ENCODE results near the gene CRHR1.

CRHR1 gene

DNA sequence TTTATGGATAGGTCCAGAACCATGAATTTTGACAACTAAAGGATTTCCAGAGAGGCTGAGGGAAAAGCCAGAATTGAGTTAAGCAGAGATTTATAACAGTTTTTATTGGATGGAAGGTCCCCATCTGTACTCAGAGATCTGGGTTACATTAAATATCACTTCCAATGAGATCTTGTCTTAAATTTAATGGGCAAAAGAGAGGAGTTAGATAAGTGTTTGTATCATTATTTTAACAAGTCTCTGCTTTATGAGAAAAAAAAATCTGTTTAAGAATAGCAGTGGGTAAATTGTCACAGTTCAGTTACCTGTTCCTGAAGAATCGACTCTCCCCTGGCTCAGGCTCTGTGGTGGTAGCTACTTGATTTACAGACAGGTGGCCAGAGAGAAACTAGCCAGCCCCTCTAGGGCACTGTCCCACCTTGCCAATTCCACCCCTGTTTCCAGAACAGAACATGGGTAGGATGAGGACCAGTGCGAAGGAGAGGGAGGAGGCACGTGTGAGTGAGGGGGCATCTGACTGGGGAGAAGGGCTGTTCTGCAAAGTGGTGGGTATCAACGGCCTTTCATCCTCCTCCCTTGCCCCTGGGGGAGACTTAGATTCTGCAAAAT lies 22.1 kb upstream of the CRHR1 start:
- TF ChIP-seq, protein P1, sequence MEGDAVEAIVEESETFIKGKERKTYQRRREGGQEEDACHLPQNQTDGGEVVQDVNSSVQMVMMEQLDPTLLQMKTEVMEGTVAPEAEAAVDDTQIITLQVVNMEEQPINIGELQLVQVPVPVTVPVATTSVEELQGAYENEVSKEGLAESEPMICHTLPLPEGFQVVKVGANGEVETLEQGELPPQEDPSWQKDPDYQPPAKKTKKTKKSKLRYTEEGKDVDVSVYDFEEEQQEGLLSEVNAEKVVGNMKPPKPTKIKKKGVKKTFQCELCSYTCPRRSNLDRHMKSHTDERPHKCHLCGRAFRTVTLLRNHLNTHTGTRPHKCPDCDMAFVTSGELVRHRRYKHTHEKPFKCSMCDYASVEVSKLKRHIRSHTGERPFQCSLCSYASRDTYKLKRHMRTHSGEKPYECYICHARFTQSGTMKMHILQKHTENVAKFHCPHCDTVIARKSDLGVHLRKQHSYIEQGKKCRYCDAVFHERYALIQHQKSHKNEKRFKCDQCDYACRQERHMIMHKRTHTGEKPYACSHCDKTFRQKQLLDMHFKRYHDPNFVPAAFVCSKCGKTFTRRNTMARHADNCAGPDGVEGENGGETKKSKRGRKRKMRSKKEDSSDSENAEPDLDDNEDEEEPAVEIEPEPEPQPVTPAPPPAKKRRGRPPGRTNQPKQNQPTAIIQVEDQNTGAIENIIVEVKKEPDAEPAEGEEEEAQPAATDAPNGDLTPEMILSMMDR (IDR thresholded peaks at IDR 0.05; ENCODE audit: low read depth, low read length), result no peak
- no peak overlapping the region for H3K4me3 ChIP-seq (ENCODE audit: low read depth, low read length)

DNA sequence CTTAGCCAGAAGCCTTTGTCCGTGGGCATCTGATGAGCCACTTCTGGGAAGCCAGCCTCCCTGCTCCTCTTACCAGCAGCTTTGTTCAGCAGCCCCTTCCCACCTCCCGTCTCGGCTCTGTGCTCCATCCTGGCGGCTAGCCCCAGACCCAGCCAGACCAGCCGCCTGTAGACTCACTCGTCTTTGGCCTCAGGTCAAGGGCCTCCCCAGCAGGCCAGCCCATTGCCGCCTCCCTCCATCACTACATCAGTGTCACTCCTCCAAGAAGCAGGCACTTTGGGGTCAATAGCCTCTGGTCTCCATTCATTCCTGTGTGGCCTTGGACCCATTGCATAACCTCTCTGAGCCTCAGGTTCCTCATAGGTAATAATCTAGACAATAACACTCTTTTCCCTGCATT lies 20.9 kb upstream of the CRHR1 start:
- TF ChIP-seq, protein P1 (IDR thresholded peaks at IDR 0.05; ENCODE audit: low read depth, low read length), result no peak
- no peak overlapping the region for H3K4me3 ChIP-seq (ENCODE audit: low read depth, low read length)

DNA sequence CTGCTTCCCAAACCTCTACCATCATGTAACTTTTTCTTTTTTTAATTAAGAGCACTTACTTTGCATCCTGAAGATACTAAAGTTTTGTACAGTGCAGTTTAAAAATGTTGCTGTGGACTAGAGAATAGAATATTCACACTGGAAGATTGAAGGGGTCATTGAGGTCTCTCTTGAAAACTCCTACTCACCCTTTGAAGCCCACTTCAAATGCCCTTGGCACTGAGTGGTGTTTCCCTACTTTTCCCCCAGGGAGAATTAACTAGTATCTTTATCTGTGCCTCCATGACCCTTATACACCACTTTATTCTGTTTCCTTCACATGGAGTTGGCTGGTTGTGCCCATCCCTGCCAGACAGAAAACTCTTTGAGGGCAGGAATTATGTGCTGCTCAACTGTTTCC lies 19.6 kb upstream of the CRHR1 start:
- H3K4me3 ChIP-seq (ENCODE audit: low read depth, low read length), result no peak overlapping the region
- TF ChIP-seq, protein P1 (IDR thresholded peaks at IDR 0.05; ENCODE audit: low read depth, low read length), result no peak

DNA sequence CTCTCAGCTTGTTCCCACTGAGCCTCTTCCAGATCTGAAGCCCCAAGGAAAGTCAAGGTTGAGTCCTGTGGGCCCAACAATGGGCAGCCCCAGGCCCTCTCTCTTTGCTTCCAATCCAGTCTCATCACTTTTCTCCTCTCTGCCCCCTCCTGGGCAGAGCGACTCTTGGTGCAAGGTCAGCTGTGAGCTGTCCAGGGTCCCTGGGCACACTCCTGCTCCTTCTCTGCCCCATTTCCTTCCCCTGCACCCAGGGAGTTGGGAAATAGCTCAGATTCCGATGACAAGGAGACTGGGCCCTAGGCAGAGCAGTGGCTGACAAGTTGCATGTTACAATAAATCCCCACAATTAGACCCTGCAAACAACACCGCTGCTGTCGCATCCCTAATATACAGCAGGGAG lies 16.1 kb upstream of the CRHR1 start:
- no peak overlapping the region for H3K4me3 ChIP-seq (ENCODE audit: low read depth, low read length)
- TF ChIP-seq, protein P1 (IDR thresholded peaks at IDR 0.05; ENCODE audit: low read depth, low read length), result no peak

DNA sequence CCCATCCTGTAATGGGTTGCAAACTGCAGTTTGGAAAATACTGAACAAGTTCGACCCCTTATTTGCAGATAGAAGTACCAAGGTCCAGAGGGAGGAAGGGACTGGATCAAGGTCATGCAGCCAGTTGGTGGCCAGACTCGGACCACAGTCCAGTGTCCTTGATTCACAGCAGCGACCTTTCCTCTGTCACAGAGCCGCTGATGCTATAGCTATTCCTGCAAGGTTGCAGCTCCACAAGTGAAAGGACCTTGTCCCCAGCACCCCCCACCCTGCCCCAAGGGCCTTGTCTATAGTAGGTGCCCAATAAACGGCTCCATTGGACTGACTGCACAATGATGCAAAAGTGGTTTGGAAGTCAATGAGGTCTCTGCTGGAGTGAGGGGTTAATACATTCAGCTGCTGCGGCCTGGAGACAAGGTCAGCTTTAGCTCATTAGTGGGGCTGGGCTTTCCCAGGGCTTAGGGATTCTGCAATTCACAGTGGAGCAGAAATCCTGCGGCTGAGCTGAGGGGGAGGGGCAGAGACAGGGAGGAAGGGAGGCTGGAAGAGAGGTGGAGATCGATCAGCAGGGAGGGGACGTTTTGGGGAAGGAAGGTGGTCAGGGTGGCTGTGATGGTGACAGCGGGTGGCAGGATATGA lies 13.4 kb upstream of the CRHR1 start:
- H3K4me3 ChIP-seq (ENCODE audit: low read depth, low read length), result no peak overlapping the region
- TF ChIP-seq, protein P1 (IDR thresholded peaks at IDR 0.05; ENCODE audit: low read depth, low read length), result no peak

DNA sequence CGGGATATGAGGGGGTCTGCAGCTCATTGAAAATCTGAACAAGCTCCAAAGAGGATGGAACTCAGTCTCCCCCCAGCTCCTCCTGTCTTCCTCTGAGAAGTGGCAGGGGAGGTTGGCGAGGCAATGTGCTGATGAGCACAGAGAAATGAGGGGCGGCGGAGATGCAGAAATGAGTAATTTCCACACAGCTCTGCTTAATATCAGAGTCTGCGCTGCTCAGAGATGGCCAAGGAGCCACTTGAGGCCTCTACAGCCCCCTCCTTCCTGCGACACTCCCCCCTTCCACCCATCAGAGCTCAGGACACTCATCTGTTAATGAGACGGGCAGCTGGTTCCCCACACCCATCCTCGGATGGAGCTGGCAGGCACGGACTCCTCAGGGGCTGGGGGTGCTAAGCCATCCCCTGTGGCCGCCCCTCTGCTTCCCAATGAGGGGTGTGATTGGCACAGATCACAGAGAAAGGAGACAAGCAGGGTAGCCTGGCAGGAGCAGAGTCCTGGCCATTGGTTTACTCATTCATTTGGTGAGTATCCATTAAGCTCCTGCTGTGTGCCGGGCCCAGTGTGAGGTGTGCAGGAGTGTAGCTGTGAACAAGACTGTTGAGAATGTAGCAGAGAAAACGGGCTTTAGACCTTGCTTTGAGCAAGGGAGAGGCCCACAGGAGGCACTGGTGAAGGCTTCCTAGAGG lies 12.7 kb upstream of the CRHR1 start:
- TF ChIP-seq, protein P1 (IDR thresholded peaks at IDR 0.05; ENCODE audit: low read depth, low read length), result no peak
- no peak overlapping the region for H3K4me3 ChIP-seq (ENCODE audit: low read depth, low read length)

DNA sequence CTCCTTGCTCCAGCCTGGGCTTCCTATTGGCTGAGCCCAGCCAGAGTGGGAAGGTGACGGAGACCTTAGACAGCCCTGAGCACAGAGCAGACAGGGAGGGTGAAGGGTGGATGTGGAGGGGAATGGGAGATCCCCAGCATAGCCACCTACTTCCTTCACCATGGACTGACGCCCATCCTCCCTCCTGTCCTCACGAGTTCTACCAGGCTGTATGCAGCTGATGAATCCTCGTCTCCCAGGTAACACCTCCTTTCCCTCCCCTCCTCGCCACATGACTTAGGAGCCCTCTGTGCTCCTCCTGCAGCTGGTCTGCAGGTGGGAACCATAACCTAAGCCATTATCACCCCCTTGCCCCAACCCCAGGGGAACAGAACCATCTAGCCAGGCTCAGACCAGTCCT lies 9.0 kb upstream of the CRHR1 start:
- H3K4me3 ChIP-seq (ENCODE audit: low read depth, low read length), result no peak overlapping the region
- TF ChIP-seq, protein P1 (IDR thresholded peaks at IDR 0.05; ENCODE audit: low read depth, low read length), result no peak

Data from WI38 (cell line).